Measurements from ENCODE around the gene PPP1R16B.

- TF ChIP-seq CTCF (IDR thresholded peaks at IDR 0.05), result no peak
- no peak for TF ChIP-seq POLR2A (IDR thresholded peaks at IDR 0.05)
Observed at GRCh38 chr20:38919683-38920082, 114.2 kb downstream of the PPP1R16B start.
